NCI-H2029 (cell line): ENCODE measurements around the gene ANXA8.

Source experiments
- DNase-seq: peaks from one replicate; lab custom pipeline; 2025; lab: John Stamatoyannopoulos, UW

The ANXA8 gene

GRCh38 chr10:47447209-47447608 is 36.7 kb downstream of the ANXA8 start:
- no peak for DNase-seq

- DNase-seq, result no peak
Measured at GRCh38 chr10:47445720-47446119, 38.2 kb downstream of the ANXA8 start.

GRCh38 chr10:47444047-47444446 is 39.9 kb downstream of the ANXA8 start:
- DNase-seq, result no peak

GRCh38 chr10:47443145-47443544 is 40.8 kb downstream of the ANXA8 start:
- no peak for DNase-seq

- no peak for DNase-seq
Measured at GRCh38 chr10:47442351-47442750, 41.6 kb downstream of the ANXA8 start.

GRCh38 chr10:47441938-47442337 is 42.0 kb downstream of the ANXA8 start:
- no peak for DNase-seq

GRCh38 chr10:47440207-47440606 is 43.7 kb downstream of the ANXA8 start:
- DNase-seq, result no peak

GRCh38 chr10:47438857-47439474 is 44.9 kb downstream of the ANXA8 start:
- peak; percentile 39 for DNase-seq

- DNase-seq, result no peak
Measured at GRCh38 chr10:47435081-47435480, 48.8 kb downstream of the ANXA8 start.

- no peak for DNase-seq
Measured at GRCh38 chr10:47425813-47426419, 58.0 kb downstream of the ANXA8 start.

- DNase-seq, result no peak
Measured at GRCh38 chr10:47424231-47424630, 59.7 kb downstream of the ANXA8 start.

- DNase-seq, result no peak
Measured at GRCh38 chr10:47423476-47423875, 60.4 kb downstream of the ANXA8 start.

GRCh38 chr10:47421057-47421952 is 62.6 kb downstream of the ANXA8 start:
- DNase-seq, result no peak

GRCh38 chr10:47420305-47421056 is 63.4 kb downstream of the ANXA8 start:
- DNase-seq, result no peak

GRCh38 chr10:47419421-47419820 is 64.5 kb downstream of the ANXA8 start:
- no peak for DNase-seq

- no peak for DNase-seq
Measured at GRCh38 chr10:47418966-47419365, 64.9 kb downstream of the ANXA8 start.

- DNase-seq, result no peak
Measured at GRCh38 chr10:47418321-47418720, 65.6 kb downstream of the ANXA8 start.
